H1 (cell line): Measurements from ENCODE around the gene PITPNC1. TPM values are rescaled to one million over a fixed set of nuclear protein-coding genes. Genes with fewer than 3 reads are reported as not detected.

Source experiments
- CTCF ChIA-PET: fragments of 300-600 bp; sonication (Branson Sonifier 250); formaldehyde crosslinking; loops from one replicate; lab custom pipeline; 2021; ENCODE audit not compliant: partially characterized antibody; lab: Charles Lee
- POLR2A ChIA-PET: fragments of 300-600 bp; sonication (Branson Sonifier 250); formaldehyde crosslinking; loops from one replicate; lab custom pipeline; 2021; ENCODE audit warnings: inconsistent platforms; ENCODE audit not compliant: partially characterized antibody; lab: Charles Lee
- DNase-seq, 2 experiments: peaks; one replicate each; pipeline versions ENCODE4 v3.0.0 to v3.0.0-alpha.2; 2010 to 2022; ENCODE audit warnings: low spot score in 2 of 2, low read depth in 1 of 2, mixed read lengths in 1 of 2
- FAIRE-seq: peaks from 2 replicates; lab custom pipeline; 2011; peaks lifted over from hg19 to GRCh38; lab: Jason Lieb, UNC
- H2AFZ ChIP-seq: 2 replicates; pipeline ENCODE4 v1.8.1; 2012; ENCODE audit warnings: low read length, inconsistent platforms
- H2AK5ac ChIP-seq: 2 replicates; pipeline ENCODE4 v1.6.1; 2013; ENCODE audit warnings: low read depth, low read length
- H2BK120ac ChIP-seq: replicated peaks from 2 replicates; pipeline ENCODE3; 2013; ENCODE audit warnings: low read depth, low read length, inconsistent platforms
- H2BK12ac ChIP-seq: 2 replicates; pipeline ENCODE4 v1.6.1; 2013; ENCODE audit warnings: low read depth, low read length
- H2BK15ac ChIP-seq: 2 replicates; pipeline ENCODE4 v1.6.1; 2013; ENCODE audit warnings: low read length
- H2BK20ac ChIP-seq: 2 replicates; pipeline ENCODE4 v1.6.1; 2013; ENCODE audit warnings: low read length
- H2BK5ac ChIP-seq: 2 replicates; pipeline ENCODE4 v1.6.1; 2013; ENCODE audit warnings: low read depth, low read length
- H3K14ac ChIP-seq: 2 replicates; pipeline ENCODE4 v1.6.1; 2013; ENCODE audit warnings: inconsistent platforms; ENCODE audit not compliant: insufficient read length
- H3K18ac ChIP-seq: 2 replicates; pipeline ENCODE4 v1.6.1; 2013; ENCODE audit warnings: low read length; ENCODE audit errors: extremely low read depth
- H3K23ac ChIP-seq: 2 replicates; pipeline ENCODE4 v1.6.1; 2013; ENCODE audit warnings: inconsistent platforms; ENCODE audit not compliant: insufficient read length
- H3K23me2 ChIP-seq: 2 replicates; pipeline ENCODE4 v1.6.1; 2013; ENCODE audit warnings: low read depth, low read length
- H3K27ac ChIP-seq: 2 replicates; pipeline ENCODE4 v1.6.1; 2011; ENCODE audit warnings: low read depth, low read length, inconsistent platforms
- H3K27me3 ChIP-seq, 4 experiments: replicated peaks in 1 of 4; 1 replicate in 1 of 4; 2 replicates in 3 of 4; pipeline versions ENCODE4 v1.6.1 to v1.8.1; 2011 to 2013; ENCODE audit warnings: low read length in 3 of 4, mild to moderate bottlenecking in 3 of 4, inconsistent platforms in 2 of 4, mixed read lengths in 2 of 4, moderate library complexity in 1 of 4; ENCODE audit not compliant: control insufficient read depth in 3 of 4, insufficient read depth in 3 of 4; ENCODE audit errors: extremely low read depth in 1 of 4
- H3K36me3 ChIP-seq, 4 experiments: 2 replicates each; pipeline versions ENCODE4 v1.6.1 to v1.8.1; 2011 to 2013; ENCODE audit warnings: mild to moderate bottlenecking in 4 of 4, low read length in 3 of 4, moderate library complexity in 2 of 4, control low read depth in 1 of 4, inconsistent platforms in 1 of 4; ENCODE audit not compliant: insufficient read depth in 4 of 4, control insufficient read depth in 2 of 4
- H3K4ac ChIP-seq: replicated peaks from 2 replicates; pipeline ENCODE3; 2013; ENCODE audit warnings: low read length, low read depth, mixed read lengths, inconsistent platforms; ENCODE audit not compliant: insufficient read length
- H3K4me1 ChIP-seq, 4 experiments: replicated peaks in 1 of 4; 1 replicate in 1 of 4; 2 replicates in 3 of 4; pipeline versions ENCODE4 v1.6.1 to v1.8.1; 2011 to 2013; ENCODE audit warnings: low read length in 3 of 4, inconsistent platforms in 2 of 4, mixed read lengths in 1 of 4; ENCODE audit not compliant: insufficient read depth in 4 of 4, control insufficient read depth in 3 of 4
- H3K4me2 ChIP-seq, 2 experiments: 2 replicates each; pipeline versions ENCODE4 v1.6.1 to v1.8.1; 2011 to 2013; ENCODE audit warnings: low read depth in 2 of 2, low read length in 2 of 2, control low read depth in 1 of 2, inconsistent platforms in 1 of 2, mild to moderate bottlenecking in 1 of 2; ENCODE audit not compliant: insufficient read depth in 1 of 2
- H3K4me3 ChIP-seq, 4 experiments: fragments of 200-600, 300-600 bp in 1 of 4; sonication (generic), shearing (Covaris generic), sonication (Bioruptor Twin) in 1 of 4; 2 replicates each; pipeline versions ENCODE4 v1.5.1 to v1.8.1; 2011 to 2016; ENCODE audit warnings: low read length in 4 of 4, low read depth in 3 of 4, control low read depth in 2 of 4, inconsistent platforms in 2 of 4, mild to moderate bottlenecking in 2 of 4, mixed read lengths in 1 of 4, moderate library complexity in 1 of 4; ENCODE audit not compliant: insufficient read depth in 2 of 4; ENCODE audit errors: extremely low read depth in 1 of 4
- H3K56ac ChIP-seq: replicated peaks from 2 replicates; pipeline ENCODE3; 2013; ENCODE audit warnings: low read depth, mild to moderate bottlenecking, mixed read lengths, low read length, inconsistent platforms; ENCODE audit not compliant: insufficient read length
- H3K79me1 ChIP-seq: 2 replicates; pipeline ENCODE4 v1.6.1; 2013; ENCODE audit warnings: low read depth, low read length, control low read depth
- H3K79me2 ChIP-seq, 2 experiments: 2 replicates each; pipeline versions ENCODE4 v1.6.1 to v1.8.1; 2012 to 2013; ENCODE audit warnings: low read length in 2 of 2, mild to moderate bottlenecking in 2 of 2, inconsistent platforms in 1 of 2; ENCODE audit not compliant: insufficient read depth in 2 of 2, control insufficient read depth in 1 of 2
- H3K9ac ChIP-seq, 4 experiments: replicated peaks in 1 of 4; 1 replicate in 1 of 4; 2 replicates in 3 of 4; pipeline versions ENCODE4 v1.6.1 to v1.8.1; 2011 to 2013; ENCODE audit warnings: low read depth in 3 of 4, low read length in 3 of 4, control low read depth in 2 of 4, mild to moderate bottlenecking in 2 of 4, moderate library complexity in 2 of 4, inconsistent platforms in 1 of 4; ENCODE audit errors: extremely low read depth in 1 of 4
- H3K9me3 ChIP-seq, 2 experiments: 2 replicates each; pipeline versions ENCODE4 v1.6.1 to v1.8.1; 2012 to 2013; ENCODE audit warnings: mild to moderate bottlenecking in 2 of 2, moderate library complexity in 2 of 2, control low read depth in 1 of 2, inconsistent platforms in 1 of 2, low read depth in 1 of 2, low read length in 1 of 2, mixed read lengths in 1 of 2; ENCODE audit not compliant: insufficient read depth in 2 of 2
- H4K20me1 ChIP-seq, 2 experiments: replicated peaks in 1 of 2; 2 replicates each; pipeline versions ENCODE3 to v1.8.1; 2011 to 2013; ENCODE audit warnings: inconsistent platforms in 2 of 2, low read length in 2 of 2, mild to moderate bottlenecking in 1 of 2; ENCODE audit not compliant: insufficient read depth in 2 of 2, control insufficient read depth in 1 of 2
- H4K5ac ChIP-seq: 2 replicates; pipeline ENCODE4 v1.6.1; 2013; ENCODE audit warnings: low read length, low read depth, mixed read lengths, inconsistent platforms; ENCODE audit not compliant: insufficient read length
- H4K8ac ChIP-seq: 2 replicates; pipeline ENCODE4 v1.8.0; 2013; ENCODE audit warnings: mild to moderate bottlenecking, moderate library complexity, low read length, inconsistent platforms; ENCODE audit not compliant: insufficient read depth; ENCODE audit errors: extremely low read depth
- H4K91ac ChIP-seq: replicated peaks from 2 replicates; pipeline ENCODE3; 2013; ENCODE audit warnings: low read length, mixed read lengths, inconsistent platforms; ENCODE audit not compliant: insufficient read length
- BCL11A ChIP-seq, 2 experiments: IDR thresholded peaks; one replicate each; pipeline ENCODE4 v1.6.1; 2011; ENCODE audit warnings: low read depth in 2 of 2, low read length in 2 of 2, mild to moderate bottlenecking in 2 of 2
- CTCF ChIP-seq, 3 experiments: IDR thresholded peaks; 1 replicate in 2 of 3; 2 replicates in 1 of 3; pipeline versions ENCODE4 v1.5.1 to v1.6.1; 2011; ENCODE audit warnings: low read length in 3 of 3, mild to moderate bottlenecking in 3 of 3, inconsistent platforms in 2 of 3, low read depth in 1 of 3, moderate library complexity in 1 of 3; ENCODE audit not compliant: insufficient read depth in 1 of 3; ENCODE audit errors: control extremely low read depth in 1 of 3
- KDM1A ChIP-seq: fragments of 200-600, 300-600 bp; sonication (generic); IDR thresholded peaks from 2 replicates; pipeline ENCODE4 v1.7.1; 2016; ENCODE audit warnings: mild to moderate bottlenecking, low read length, borderline replicate concordance
- NANOG ChIP-seq: IDR thresholded peaks from 2 replicates; pipeline ENCODE4 v1.6.1; 2011; ENCODE audit warnings: low read length, low read depth, mild to moderate bottlenecking, inconsistent platforms; ENCODE audit not compliant: insufficient read depth, poor library complexity, severe bottlenecking
- POU5F1 ChIP-seq: IDR thresholded peaks from 2 replicates; pipeline ENCODE4 v1.6.1; 2011; ENCODE audit warnings: low read depth, mild to moderate bottlenecking, low read length, moderate library complexity
- RAD21 ChIP-seq, 2 experiments: IDR thresholded peaks in 1 of 2; conservative IDR thresholded peaks in 1 of 2; 2 replicates each; pipeline ENCODE4 v1.6.1; 2011; ENCODE audit warnings: low read depth in 2 of 2, low read length in 2 of 2, improper control_type of control experiment in 1 of 2, inconsistent platforms in 1 of 2, mild to moderate bottlenecking in 1 of 2, moderate library complexity in 1 of 2
- RBBP5 ChIP-seq: IDR thresholded peaks from 2 replicates; pipeline ENCODE4 v1.7.1; 2012; ENCODE audit warnings: low read depth, mild to moderate bottlenecking, inconsistent platforms, low read length, moderate library complexity, borderline replicate concordance
- USF2 ChIP-seq: IDR thresholded peaks from 2 replicates; pipeline ENCODE4 v1.6.1; 2011; ENCODE audit warnings: low read length, improper control_type of control experiment
- WGBS, 2 experiments: shearing (Covaris generic) in 1 of 2; methylation state at CpG; one replicate each; pipeline versions ENCODE4 v1.1.6 to v1.1.7; 2013 to 2015; ENCODE audit warnings: low lambda C conversion rate in 2 of 2, mixed read lengths in 2 of 2, inconsistent platforms in 1 of 2, low coverage in 1 of 2, missing lambda C conversion rate in 1 of 2; ENCODE audit not compliant: insufficient replicate concordance in 2 of 2, insufficient coverage in 1 of 2, insufficient read length in 1 of 2; ENCODE audit errors: extremely low coverage in 1 of 2, missing lambda C conversion rate in 1 of 2; 5-methylcytosine and 5-hydroxymethylcytosine counted together
- polyA plus RNA-seq, 7 experiments: library from polyadenylated mRNA; depleted of rRNA in 3 of 7; stranded (reverse) in 5 of 7; unstranded in 2 of 7; fragments of >200 nt in 5 of 7; fragments of 200-250 nt in 2 of 7; gene quantifications; 1 replicate in 5 of 7; 2 replicates in 1 of 7; 4 replicates in 1 of 7; pipeline versions ENCODE4 v1.2.1 to v1.2.3, GENCODE V29; 2011 to 2013; ENCODE audit warnings: missing spikeins in 2 of 7, mixed read lengths in 2 of 7
- total RNA-seq: library from RNA; stranded (reverse); fragmentation: NEBNext Ultra II Directional; extraction: Animal tissue kit (Norgen Biotek cat#: 25700); gene quantifications from 2 replicates; pipeline ENCODE4 v1.2.1, GENCODE V29; 2021

Gene PITPNC1
- total and polyA plus RNA-seq, 2 of the 8 experiments (the other 6 are each of a cell fraction or from before 2014, with no cell fraction given): 17.6 to 54.7 TPM

GRCh38 chr17:67534941-67535340 is 157.9 kb downstream of the PITPNC1 start:
- Histone ChIP-seq H2BK15ac (no peak overlapping the region), H4K91ac (no peak overlapping the region), H3K4ac (no peak overlapping the region), H2BK20ac (no peak overlapping the region), H2BK120ac (no peak overlapping the region), H2BK5ac (no peak overlapping the region), H3K27ac (no peak overlapping the region), H2AFZ (no peak overlapping the region), H3K23me2 (no peaks in the 10 kb centered on the region), H3K56ac (no peak overlapping the region), H3K9ac (no peak overlapping the region), H3K4me2 (no peak overlapping the region), H3K4me3 (no peak overlapping the region), H3K4me1 (peaks cover 1 to 8% (median 2%) of the 10 kb centered on the region in 4 experiments; a peak in 6 of 7 replicates), H3K79me2 (peaks cover 0 to 7% of the 10 kb centered on the region in 2 experiments; a peak in 1 of 4 replicates), H3K18ac (no peak overlapping the region), H3K79me1 (no peaks in the 10 kb centered on the region; the same call in 1 of the 2 replicates), H2AK5ac (no peak overlapping the region), H3K36me3 (no peaks in the 10 kb centered on the region), H3K23ac (no peak overlapping the region), H4K8ac (no peak overlapping the region), H4K20me1 (peaks cover 0 to 2% of the 10 kb centered on the region in 2 experiments), H3K9me3 (no peaks in the 10 kb centered on the region), H3K27me3 (no peaks in the 10 kb centered on the region), H2BK12ac (no peak overlapping the region), H4K5ac (no peak overlapping the region), H3K14ac (no peak overlapping the region)
- no peak for FAIRE-seq
- DNase-seq: no peak
- WGBS, 2 experiments: 91% methylated on average over 3 of the region's 3 CpGs; no CpG with 5 or more reads in 1 of the 2 experiments
- TF ChIP-seq RBBP5 (no peak), POU5F1 (no peak), CTCF (IDR thresholded peaks at IDR 0.05; ENCODE audit: control extremely low read depth in 1 of 3, insufficient read depth in 1 of 3, low read depth in 1 of 3, low read length in 3 of 3) (no peak), KDM1A (no peak), BCL11A (IDR thresholded peaks at IDR 0.05; ENCODE audit: low read depth in 2 of 2, low read length in 2 of 2) (no peak), USF2 (no peak), RAD21 (IDR thresholded peaks at IDR 0.05 in 1 of 2, conservative IDR thresholded peaks at IDR 0.05 in 1 of 2; ENCODE audit: low read depth in 2 of 2, low read length in 2 of 2) (no peak), NANOG (no peak)
- ChIA-PET POLR2A (no interaction called here), CTCF (interaction anchor here (1.0 to 1.6 kb wide), 5 partner anchors 10 to 148 kb away, joined by 3 to 6 read pairs (median 4); no protein-coding TSS in a partner anchor)
